Measurements from ENCODE around the gene TMPRSS6.

The TMPRSS6 gene

DNA sequence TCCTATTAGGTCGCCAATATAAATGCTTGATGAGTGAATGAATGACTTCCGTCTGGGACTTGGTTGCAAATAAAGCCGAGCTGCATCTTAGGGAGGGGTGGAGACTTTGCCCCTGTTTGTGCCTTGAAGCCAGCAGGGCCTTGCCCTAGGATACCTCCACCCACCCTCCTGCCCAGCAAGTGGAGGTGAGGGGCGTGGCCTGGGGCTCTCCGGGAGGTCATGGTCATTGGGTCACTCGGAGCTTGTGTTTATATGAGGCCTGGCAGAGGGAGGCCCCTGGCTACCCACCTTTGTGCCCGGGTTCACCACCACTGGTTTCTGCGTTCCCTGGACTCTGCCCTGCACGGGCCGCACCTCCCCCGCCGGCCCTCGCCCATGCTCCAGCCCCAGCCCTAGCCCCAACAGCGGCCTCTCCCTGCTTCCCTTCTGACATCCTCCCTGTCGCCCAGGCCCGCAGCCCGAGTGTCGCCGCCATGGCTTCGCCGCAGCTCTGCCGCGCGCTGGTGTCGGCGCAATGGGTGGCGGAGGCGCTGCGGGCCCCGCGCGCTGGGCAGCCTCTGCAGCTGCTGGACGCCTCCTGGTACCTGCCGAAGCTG, 85.7 kb downstream of the TMPRSS6 start:
- no peak for DNase-seq

GRCh38 chr22:37022483-37023337, 86.8 kb downstream of the TMPRSS6 start:
- no peak for DNase-seq

DNA sequence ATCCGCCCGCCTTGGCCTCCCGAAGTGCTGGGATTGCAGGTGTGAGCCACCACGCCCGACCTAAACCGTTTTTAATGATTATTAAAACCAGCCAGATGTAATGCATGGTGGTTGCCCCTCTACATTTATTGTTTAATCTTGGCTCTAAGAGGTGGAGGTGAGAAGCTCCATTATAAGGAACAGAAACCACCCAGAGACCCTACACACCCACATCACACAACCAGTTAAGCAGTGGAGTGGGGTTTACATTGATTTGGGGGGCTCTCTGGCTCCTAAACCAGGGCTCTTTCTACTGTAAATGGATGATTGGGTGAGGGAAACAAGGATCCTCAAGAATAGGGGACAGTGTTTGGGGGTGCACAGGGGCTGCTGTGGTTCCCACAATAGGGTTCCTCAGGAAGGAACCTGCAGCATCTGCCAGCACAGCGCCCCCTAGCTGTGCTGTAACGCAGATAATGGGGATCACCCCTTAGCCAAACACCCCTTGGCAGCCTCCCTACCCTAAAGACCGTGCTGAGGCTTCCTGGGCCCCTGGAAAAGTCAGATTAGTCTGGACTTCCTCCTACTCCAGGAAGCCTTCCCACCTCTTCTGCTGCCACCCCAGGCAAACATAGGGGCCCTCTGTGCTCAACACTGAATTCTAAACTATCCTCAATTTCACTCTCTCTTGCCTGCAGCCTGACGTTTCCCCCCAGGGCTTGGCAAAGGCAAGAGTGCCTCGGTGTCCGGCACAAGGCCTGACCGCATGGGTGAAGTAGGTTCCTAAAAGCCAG, 87.6 kb downstream of the TMPRSS6 start:
- DNase-seq, result no peak

- no peak for DNase-seq
Measured at GRCh38 chr22:37021041-37021440, 88.5 kb downstream of the TMPRSS6 start.

DNA sequence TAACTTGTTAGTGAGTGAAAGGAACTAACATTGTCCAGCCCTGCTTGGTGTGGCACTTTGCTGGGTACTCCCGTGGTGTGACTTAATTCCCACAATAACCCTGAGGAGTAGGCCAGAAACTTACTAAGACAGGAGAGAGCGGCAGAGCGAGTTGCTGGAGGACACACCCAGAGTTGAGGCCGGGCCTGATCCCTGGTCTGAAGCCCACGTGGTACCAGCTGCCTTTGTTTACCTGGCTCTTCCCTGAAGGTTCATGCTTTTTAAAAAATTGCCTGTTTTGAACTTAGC, 89.4 kb downstream of the TMPRSS6 start:
- DNase-seq, result no peak

DNA sequence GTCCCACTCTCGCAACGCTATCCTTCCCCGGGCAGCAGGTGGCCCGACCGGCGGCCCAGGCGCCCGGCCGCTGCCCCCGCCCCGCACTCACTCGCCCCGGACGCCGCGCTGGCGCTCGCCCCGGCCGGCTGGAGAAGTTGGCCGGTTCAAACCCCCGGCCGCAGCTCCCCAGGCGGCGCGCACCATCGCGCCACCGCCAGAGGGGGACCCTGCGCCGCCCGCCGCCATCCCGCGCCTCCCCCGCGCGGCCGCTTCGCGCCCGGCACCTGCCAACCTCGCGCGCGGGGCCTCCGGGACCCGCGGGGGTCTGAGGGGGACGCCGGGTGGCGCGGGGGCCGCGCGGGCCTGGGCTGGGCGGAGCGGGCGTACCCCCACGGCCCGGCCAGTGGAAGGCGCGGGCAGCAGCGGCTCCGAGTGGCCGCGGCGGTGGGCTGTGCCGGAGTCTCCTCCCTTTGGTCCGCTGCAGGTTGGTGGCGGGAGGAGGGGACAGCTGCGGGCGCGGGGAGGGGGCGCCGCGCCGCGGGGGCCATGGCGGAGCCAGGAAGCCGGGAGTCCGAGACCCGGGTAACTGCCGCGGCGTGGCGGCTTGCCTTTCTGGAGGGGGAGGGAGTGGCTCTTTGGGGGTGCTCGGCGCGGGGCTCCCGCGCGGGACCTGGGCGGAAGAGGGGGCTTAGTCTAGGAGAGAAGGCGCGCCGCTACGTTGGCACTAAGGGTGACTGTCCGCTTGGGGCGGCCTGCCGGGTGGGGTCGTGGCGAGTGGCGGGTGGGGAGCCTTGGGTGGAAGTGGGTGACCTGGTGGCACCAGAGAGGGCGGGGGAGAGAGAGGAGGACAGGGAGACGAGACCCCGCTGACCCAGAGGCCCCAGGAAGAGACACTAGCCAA, 90.0 kb downstream of the TMPRSS6 start, which contains the start of the genes MPST and TST:
Gene MPST, plus strand, starts transcription at position 434 of the 883 bp plus-strand sequence. Its CDS starts 95 bp downstream, at position 529.
Gene TST, minus strand, starts transcription at position 139 of the 883 bp plus-strand sequence. CDS start 715 bp downstream, outside the sequence.
- DNase-seq, result no peak

GRCh38 chr22:37018815-37019308, 90.7 kb downstream of the TMPRSS6 start:
- DNase-seq, result no peak

- DNase-seq, result no peak
Measured at GRCh38 chr22:37018086-37018814, 91.3 kb downstream of the TMPRSS6 start.

GRCh38 chr22:37017356-37017755, 92.2 kb downstream of the TMPRSS6 start:
- no peak for DNase-seq

GRCh38 chr22:37016134-37016910, 93.2 kb downstream of the TMPRSS6 start:
- no peak for DNase-seq

GRCh38 chr22:37015587-37015878, 94.0 kb downstream of the TMPRSS6 start:
- no peak for DNase-seq

Data from NCI-H774 (cell line).